ENCODE data around the gene KLHL26.

GRCh38 chr19:18655173-18655844 lies 18.5 kb downstream of the KLHL26 start:
- TF ChIP-seq ZNF574 (CRISPR knock-in tag; IDR thresholded peaks at IDR 0.05), result no peak
- TF ChIP-seq NCOA2 (CRISPR knock-in tag; IDR thresholded peaks at IDR 0.05), result no peak
- TF ChIP-seq ZNF263 (CRISPR knock-in tag; IDR thresholded peaks at IDR 0.05), result no peak
- TF ChIP-seq HOXA7 (CRISPR knock-in tag; IDR thresholded peaks at IDR 0.05), result no peak
- TF ChIP-seq, protein P1, sequence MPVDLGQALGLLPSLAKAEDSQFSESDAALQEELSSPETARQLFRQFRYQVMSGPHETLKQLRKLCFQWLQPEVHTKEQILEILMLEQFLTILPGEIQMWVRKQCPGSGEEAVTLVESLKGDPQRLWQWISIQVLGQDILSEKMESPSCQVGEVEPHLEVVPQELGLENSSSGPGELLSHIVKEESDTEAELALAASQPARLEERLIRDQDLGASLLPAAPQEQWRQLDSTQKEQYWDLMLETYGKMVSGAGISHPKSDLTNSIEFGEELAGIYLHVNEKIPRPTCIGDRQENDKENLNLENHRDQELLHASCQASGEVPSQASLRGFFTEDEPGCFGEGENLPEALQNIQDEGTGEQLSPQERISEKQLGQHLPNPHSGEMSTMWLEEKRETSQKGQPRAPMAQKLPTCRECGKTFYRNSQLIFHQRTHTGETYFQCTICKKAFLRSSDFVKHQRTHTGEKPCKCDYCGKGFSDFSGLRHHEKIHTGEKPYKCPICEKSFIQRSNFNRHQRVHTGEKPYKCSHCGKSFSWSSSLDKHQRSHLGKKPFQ (CRISPR knock-in tag; IDR thresholded peaks at IDR 0.05; ENCODE audit: insufficient replicate concordance), result no peak
- TF ChIP-seq, protein P2, sequence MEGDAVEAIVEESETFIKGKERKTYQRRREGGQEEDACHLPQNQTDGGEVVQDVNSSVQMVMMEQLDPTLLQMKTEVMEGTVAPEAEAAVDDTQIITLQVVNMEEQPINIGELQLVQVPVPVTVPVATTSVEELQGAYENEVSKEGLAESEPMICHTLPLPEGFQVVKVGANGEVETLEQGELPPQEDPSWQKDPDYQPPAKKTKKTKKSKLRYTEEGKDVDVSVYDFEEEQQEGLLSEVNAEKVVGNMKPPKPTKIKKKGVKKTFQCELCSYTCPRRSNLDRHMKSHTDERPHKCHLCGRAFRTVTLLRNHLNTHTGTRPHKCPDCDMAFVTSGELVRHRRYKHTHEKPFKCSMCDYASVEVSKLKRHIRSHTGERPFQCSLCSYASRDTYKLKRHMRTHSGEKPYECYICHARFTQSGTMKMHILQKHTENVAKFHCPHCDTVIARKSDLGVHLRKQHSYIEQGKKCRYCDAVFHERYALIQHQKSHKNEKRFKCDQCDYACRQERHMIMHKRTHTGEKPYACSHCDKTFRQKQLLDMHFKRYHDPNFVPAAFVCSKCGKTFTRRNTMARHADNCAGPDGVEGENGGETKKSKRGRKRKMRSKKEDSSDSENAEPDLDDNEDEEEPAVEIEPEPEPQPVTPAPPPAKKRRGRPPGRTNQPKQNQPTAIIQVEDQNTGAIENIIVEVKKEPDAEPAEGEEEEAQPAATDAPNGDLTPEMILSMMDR (CRISPR knock-in tag; IDR thresholded peaks at IDR 0.05), result no peak
- no peak for TF ChIP-seq PPARG (CRISPR knock-in tag; conservative IDR thresholded peaks at IDR 0.05)
- TF ChIP-seq, protein P3, sequence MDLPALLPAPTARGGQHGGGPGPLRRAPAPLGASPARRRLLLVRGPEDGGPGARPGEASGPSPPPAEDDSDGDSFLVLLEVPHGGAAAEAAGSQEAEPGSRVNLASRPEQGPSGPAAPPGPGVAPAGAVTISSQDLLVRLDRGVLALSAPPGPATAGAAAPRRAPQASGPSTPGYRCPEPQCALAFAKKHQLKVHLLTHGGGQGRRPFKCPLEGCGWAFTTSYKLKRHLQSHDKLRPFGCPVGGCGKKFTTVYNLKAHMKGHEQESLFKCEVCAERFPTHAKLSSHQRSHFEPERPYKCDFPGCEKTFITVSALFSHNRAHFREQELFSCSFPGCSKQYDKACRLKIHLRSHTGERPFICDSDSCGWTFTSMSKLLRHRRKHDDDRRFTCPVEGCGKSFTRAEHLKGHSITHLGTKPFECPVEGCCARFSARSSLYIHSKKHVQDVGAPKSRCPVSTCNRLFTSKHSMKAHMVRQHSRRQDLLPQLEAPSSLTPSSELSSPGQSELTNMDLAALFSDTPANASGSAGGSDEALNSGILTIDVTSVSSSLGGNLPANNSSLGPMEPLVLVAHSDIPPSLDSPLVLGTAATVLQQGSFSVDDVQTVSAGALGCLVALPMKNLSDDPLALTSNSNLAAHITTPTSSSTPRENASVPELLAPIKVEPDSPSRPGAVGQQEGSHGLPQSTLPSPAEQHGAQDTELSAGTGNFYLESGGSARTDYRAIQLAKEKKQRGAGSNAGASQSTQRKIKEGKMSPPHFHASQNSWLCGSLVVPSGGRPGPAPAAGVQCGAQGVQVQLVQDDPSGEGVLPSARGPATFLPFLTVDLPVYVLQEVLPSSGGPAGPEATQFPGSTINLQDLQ (CRISPR knock-in tag; IDR thresholded peaks at IDR 0.05), result no peak
- TF ChIP-seq KAT8 (CRISPR knock-in tag; IDR thresholded peaks at IDR 0.05), result no peak
